Panc1 (cell line): ENCODE results near the gene FUCA2. TPM values are rescaled to one million over a fixed set of nuclear protein-coding genes. Genes with fewer than 3 reads are reported as not detected.

Source experiments
- ATAC-seq: fragments of 200-7000 bp; cut with Tn5 transposase; 2 replicates; pipeline ENCODE4 v1.9.1; 2020; ENCODE audit warnings: mild to moderate bottlenecking, moderate library complexity
- BruUV-seq: library from RNA; stranded (reverse); fragments of 400-500 nt; replicated peaks from 2 replicates; lab custom pipeline; 2021; lab: Mats Ljungman, UMichigan
- CTCF ChIA-PET: fragments of 300-600 bp; sonication (Branson Sonifier 250); formaldehyde crosslinking; loops from one replicate; lab custom pipeline; 2022; ENCODE audit warnings: antibody characterized with exemption; lab: Charles Lee
- POLR2A ChIA-PET: fragments of 300-600 bp; sonication (Branson Sonifier 250); formaldehyde crosslinking; loops from one replicate; lab custom pipeline; 2022; ENCODE audit warnings: antibody characterized with exemption; lab: Charles Lee
- DNase-seq: peaks from one replicate; pipeline ENCODE4 v3.0.0-alpha.2; 2010; ENCODE audit warnings: low read depth, low spot score
- H3K27ac ChIP-seq: 2 replicates; pipeline ENCODE4 v1.5.1; 2011; ENCODE audit warnings: mild to moderate bottlenecking, low read length, inconsistent platforms
- H3K27me3 ChIP-seq: fragments of 200-500 bp; sonication (Bioruptor generic); 2 replicates; pipeline ENCODE4 v1.6.0; 2014; ENCODE audit warnings: low read length, inconsistent platforms; ENCODE audit not compliant: control insufficient read depth, insufficient read depth
- H3K36me3 ChIP-seq: fragments of 200-500 bp; sonication (Bioruptor generic); 2 replicates; pipeline ENCODE4 v1.5.1; 2014; ENCODE audit warnings: inconsistent platforms, mild to moderate bottlenecking, low read length, moderate library complexity; ENCODE audit not compliant: control insufficient read depth, insufficient read depth
- H3K4me1 ChIP-seq: 2 replicates; pipeline ENCODE4 v1.5.1; 2011; ENCODE audit warnings: inconsistent platforms, mild to moderate bottlenecking, low read length, moderate library complexity; ENCODE audit not compliant: control insufficient read depth, insufficient read depth
- H3K4me3 ChIP-seq, 2 experiments: 2 replicates each; pipeline ENCODE4 v1.5.1; 2011 to 2012; ENCODE audit warnings: low read depth in 2 of 2, low read length in 2 of 2, mild to moderate bottlenecking in 2 of 2, inconsistent platforms in 1 of 2, moderate library complexity in 1 of 2
- H3K9me3 ChIP-seq: fragments of 200-500 bp; sonication (Bioruptor generic); 2 replicates; pipeline ENCODE4 v1.5.1; 2014; ENCODE audit warnings: low read depth, mild to moderate bottlenecking, inconsistent platforms, low read length, moderate library complexity; ENCODE audit not compliant: control insufficient read depth, insufficient read depth
- CTCF ChIP-seq: fragments of 450-650 bp; IDR thresholded peaks from 2 replicates; pipeline ENCODE4 v1.5.1; 2017; ENCODE audit warnings: mild to moderate bottlenecking
- POLR2AphosphoS5 ChIP-seq: IDR thresholded peaks from 2 replicates; pipeline ENCODE4 v1.6.1; 2012; ENCODE audit warnings: mild to moderate bottlenecking, low read depth, low read length, moderate library complexity
- REST ChIP-seq, 2 experiments: IDR thresholded peaks; 2 replicates each; pipeline ENCODE4 v1.6.1; 2011 to 2012; ENCODE audit warnings: low read depth in 2 of 2, control low read depth in 1 of 2, low read length in 1 of 2, mild to moderate bottlenecking in 1 of 2, moderate library complexity in 1 of 2; ENCODE audit not compliant: insufficient read depth in 1 of 2
- SIN3A ChIP-seq: IDR thresholded peaks from 2 replicates; pipeline ENCODE4 v1.6.1; 2012; ENCODE audit warnings: low read depth, mild to moderate bottlenecking, low read length, moderate library complexity, borderline replicate concordance; ENCODE audit not compliant: insufficient read depth
- TCF7L2 ChIP-seq: IDR thresholded peaks from 2 replicates; pipeline ENCODE4 v1.6.1; 2011; ENCODE audit warnings: mild to moderate bottlenecking, low read depth, low read length, inconsistent platforms
- in situ Hi-C: cut with HindIII; loops from 2 replicates; pipeline ENCODE4 v1.10.0; 2016; ENCODE audit warnings: low sequenced_read_pairs, low pct_unique_long_range_greater_than_20kb
- intact Hi-C: fragments of 100-400 bp; cut with micrococcal nuclease; formaldehyde crosslinking; loops from one replicate; pipeline ENCODE4 v1.10.0; 2022; ENCODE audit not compliant: unreplicated experiment
- total RNA-seq: library from RNA; stranded (reverse); gene quantifications from one replicate; pipeline ENCODE4 v1.2.1, GENCODE V29; 2021; ENCODE audit not compliant: unreplicated experiment

Gene FUCA2
- total RNA-seq, 1 experiment from 2014 or later: 68.1 TPM

DNA sequence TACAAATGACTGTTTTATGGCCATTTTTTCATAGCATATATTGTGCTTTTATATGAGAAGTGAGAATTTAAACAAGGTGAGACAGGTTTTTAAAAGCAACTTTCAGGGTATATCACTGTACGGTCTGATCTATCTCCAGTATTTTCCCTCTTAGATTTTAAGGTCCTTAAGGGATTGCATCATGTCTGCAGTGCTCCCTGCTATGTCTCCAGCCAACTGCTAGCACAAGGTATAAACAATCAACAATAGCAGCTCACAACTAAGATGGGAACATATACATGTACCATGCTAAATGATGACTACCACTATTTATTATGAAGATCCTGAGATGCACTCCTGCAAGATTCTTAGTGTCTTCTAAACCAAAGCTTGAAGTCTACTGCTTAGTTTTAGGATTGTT lies 7.2 kb downstream of the FUCA2 start:
- CTCF ChIA-PET: no interaction called here
- no peaks in the 10 kb centered on the region for H3K9me3 ChIP-seq
- TF ChIP-seq REST (IDR thresholded peaks at IDR 0.05; ENCODE audit: insufficient read depth in 1 of 2, low read depth in 2 of 2, low read length in 1 of 2): no peak
- TF ChIP-seq CTCF: no peak
- no peak for TF ChIP-seq TCF7L2
- TF ChIP-seq SIN3A: no peak
- no peak for TF ChIP-seq POLR2AphosphoS5
- no peak for DNase-seq
- no peak overlapping the region for H3K27ac ChIP-seq
- peaks cover under 1% of the 10 kb centered on the region; the same call in 1 of the 2 replicates for H3K4me1 ChIP-seq
- intact Hi-C loops: no loop called here
- BruUV-seq: no TSS peak
- H3K36me3 ChIP-seq: no peaks in the 10 kb centered on the region
- POLR2A ChIA-PET: no interaction called here
- no peaks in the 10 kb centered on the region for H3K27me3 ChIP-seq
- in situ Hi-C loops: no loop called here
- no peak overlapping the region for H3K4me3 ChIP-seq
- no peak for ATAC-seq

GRCh38 chr6:143501851-143502250 lies 9.7 kb downstream of the FUCA2 start:
- H3K27me3 ChIP-seq: no peaks in the 10 kb centered on the region
- POLR2A ChIA-PET: no interaction called here
- intact Hi-C loops: no loop called here
- H3K4me1 ChIP-seq: no peaks in the 10 kb centered on the region
- CTCF ChIA-PET: no interaction called here
- H3K4me3 ChIP-seq: no peak overlapping the region
- no TSS peak for BruUV-seq
- no peak overlapping the region for H3K27ac ChIP-seq
- H3K9me3 ChIP-seq: no peaks in the 10 kb centered on the region
- H3K36me3 ChIP-seq: no peaks in the 10 kb centered on the region
- in situ Hi-C loops: no loop called here
- TF ChIP-seq CTCF: peak; percentile 21; the same call in 1 of the 2 replicates
- no peak for TF ChIP-seq REST (IDR thresholded peaks at IDR 0.05; ENCODE audit: insufficient read depth in 1 of 2, low read depth in 2 of 2, low read length in 1 of 2)
- no peak for TF ChIP-seq TCF7L2
- TF ChIP-seq SIN3A: no peak
- TF ChIP-seq POLR2AphosphoS5: no peak
- DNase-seq: no peak
- ATAC-seq: no peak
